ENCODE measurements around the gene SYT8.

GRCh38 chr11:1876361-1877063, 41.7 kb downstream of the SYT8 start:
- TF ChIP-seq, protein P1, sequence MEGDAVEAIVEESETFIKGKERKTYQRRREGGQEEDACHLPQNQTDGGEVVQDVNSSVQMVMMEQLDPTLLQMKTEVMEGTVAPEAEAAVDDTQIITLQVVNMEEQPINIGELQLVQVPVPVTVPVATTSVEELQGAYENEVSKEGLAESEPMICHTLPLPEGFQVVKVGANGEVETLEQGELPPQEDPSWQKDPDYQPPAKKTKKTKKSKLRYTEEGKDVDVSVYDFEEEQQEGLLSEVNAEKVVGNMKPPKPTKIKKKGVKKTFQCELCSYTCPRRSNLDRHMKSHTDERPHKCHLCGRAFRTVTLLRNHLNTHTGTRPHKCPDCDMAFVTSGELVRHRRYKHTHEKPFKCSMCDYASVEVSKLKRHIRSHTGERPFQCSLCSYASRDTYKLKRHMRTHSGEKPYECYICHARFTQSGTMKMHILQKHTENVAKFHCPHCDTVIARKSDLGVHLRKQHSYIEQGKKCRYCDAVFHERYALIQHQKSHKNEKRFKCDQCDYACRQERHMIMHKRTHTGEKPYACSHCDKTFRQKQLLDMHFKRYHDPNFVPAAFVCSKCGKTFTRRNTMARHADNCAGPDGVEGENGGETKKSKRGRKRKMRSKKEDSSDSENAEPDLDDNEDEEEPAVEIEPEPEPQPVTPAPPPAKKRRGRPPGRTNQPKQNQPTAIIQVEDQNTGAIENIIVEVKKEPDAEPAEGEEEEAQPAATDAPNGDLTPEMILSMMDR (IDR thresholded peaks at IDR 0.05), result peak; percentile 41 to 53 (median 46)
- no peak for TF ChIP-seq POLR2A (IDR thresholded peaks at IDR 0.05)

All from right lobe of liver (tissue), 4 donors.